HG03066 (cell line): ENCODE data around the gene SSUH2.
"Not testable (repeated sequence)": the region's sequence is repeated elsewhere in the genome, so short reads cannot be mapped to it uniquely, and the experiment has no call there.

ENCODE experiments used
- ATAC-seq: cut with Tn5 transposase; IDR thresholded peaks from one replicate; pipeline ENCODE4 v1.9.1; 2021; ENCODE audit warnings: low read depth; ENCODE audit not compliant: unreplicated experiment

Gene SSUH2

GRCh38 chr3:8593021-8593827, 51.4 kb downstream of the SSUH2 start:
- no peak for ATAC-seq

DNA sequence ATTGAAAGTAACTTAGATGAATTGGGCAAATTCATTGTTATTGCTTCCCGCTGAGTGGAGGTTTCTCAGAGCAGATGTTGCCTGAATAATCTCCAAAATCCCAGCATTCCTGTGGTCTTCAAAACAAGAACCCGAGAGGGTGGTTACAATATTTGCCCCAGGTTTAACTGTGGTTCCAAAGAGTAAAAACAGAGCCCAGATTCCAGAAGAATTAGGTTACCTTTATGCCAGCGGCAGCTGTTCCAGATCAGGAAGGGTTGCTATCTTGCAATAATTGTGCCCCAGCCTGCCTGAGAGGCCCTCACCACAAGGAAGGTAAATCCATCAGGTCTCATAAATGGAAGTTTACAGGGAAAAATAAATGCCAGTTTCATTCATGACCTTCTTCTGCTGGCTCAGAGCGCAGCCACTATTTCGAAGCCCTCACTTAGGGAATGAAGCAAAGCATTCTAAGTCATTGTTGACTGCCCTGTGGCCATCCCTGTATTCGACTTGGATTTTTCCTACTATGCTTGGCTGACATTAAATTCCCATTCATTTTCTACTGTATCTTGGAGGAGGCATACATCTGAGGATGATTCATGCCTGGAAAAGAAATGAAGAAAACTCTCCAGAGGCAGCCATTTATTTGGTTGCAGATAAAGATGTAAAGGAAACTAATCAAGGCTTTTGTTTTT, 54.6 kb downstream of the SSUH2 start:
- no peak for ATAC-seq

DNA sequence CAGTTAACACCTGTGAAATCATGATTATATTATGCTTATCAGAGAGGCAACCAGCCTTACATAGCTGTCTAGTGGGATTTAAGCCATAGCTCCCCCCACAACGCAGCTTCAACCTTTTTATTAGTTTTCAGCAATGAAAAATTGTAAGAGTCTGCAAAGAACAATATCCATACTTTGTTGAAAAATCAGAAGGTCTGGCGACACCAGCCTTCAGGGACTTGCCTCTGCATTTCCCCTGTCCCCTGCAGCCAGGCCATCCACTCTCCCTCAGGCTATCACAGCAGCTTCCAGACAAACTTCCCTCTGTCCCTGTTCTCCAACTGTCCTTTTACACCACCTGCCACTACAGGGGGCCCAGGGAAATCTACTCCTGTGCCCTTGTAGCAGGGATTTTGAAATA, 59.9 kb downstream of the SSUH2 start:
- ATAC-seq, result no peak

- ATAC-seq, result no peak
Measured at GRCh38 chr3:8581806-8582445, 62.7 kb downstream of the SSUH2 start.

DNA sequence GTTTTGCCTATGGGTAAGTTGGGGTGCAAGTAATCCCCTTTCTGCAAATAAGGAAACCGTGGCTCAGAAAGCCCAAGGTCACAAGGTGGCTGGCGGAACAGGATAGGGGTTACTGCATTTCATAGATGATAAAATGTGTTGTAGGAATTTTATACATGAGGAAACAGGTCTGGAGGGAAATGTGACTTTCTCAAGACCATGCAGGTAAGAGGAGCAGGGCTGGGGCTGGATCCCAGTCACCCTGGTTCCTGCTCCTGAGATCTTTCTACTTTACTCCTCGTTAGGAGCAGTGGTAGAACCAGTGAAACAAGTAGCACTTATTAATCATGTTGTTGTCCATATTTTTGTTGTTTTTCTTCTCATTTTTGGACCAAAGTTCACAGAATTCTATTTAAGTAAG, 63.2 kb downstream of the SSUH2 start:
- ATAC-seq, result no peak

- ATAC-seq, result not testable (repeated sequence)
Measured at GRCh38 chr3:8580434-8580833, 64.2 kb downstream of the SSUH2 start.

DNA sequence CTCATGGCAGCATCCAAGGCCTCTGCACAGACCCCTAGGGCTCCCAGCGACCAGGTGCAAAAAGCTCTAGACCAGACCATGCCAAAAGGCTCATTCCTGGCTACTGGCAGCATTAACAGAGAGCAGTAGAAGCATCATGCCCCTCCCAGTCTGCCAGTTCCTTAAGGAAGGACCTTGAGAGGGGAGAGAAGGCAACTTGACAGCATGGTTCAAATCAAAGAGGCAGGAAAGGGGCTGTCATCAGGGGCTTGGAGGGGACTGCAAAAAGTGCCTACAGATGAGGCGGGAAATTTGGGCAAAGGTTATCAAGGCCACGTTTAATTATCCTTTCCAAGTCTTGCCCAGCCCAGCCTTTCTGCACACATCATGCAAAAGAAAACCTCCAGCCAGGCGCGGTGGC, 64.7 kb downstream of the SSUH2 start:
- ATAC-seq, result no peak

DNA sequence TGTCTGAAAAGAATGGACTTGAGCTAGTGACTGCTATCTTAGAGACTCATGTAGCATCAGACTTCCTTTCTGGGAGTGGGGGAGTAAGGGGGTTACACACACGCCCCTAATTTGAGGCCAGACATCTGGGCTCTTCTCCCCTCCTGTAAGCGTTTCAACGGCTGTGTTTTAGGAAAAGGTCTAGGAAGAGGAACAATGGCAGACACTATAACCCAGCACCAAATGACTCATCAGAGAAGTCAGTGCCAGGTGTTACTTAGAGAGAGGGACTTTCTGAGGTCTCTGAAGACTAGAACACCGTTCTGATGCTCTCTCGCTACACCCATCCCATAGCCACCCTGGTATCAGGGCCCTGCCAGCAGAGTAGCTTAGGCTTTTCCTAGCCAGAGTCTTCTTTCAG, 65.5 kb downstream of the SSUH2 start:
- ATAC-seq, result peak; percentile 90

- no peak for ATAC-seq
Measured at GRCh38 chr3:8578282-8578681, 66.3 kb downstream of the SSUH2 start.

DNA sequence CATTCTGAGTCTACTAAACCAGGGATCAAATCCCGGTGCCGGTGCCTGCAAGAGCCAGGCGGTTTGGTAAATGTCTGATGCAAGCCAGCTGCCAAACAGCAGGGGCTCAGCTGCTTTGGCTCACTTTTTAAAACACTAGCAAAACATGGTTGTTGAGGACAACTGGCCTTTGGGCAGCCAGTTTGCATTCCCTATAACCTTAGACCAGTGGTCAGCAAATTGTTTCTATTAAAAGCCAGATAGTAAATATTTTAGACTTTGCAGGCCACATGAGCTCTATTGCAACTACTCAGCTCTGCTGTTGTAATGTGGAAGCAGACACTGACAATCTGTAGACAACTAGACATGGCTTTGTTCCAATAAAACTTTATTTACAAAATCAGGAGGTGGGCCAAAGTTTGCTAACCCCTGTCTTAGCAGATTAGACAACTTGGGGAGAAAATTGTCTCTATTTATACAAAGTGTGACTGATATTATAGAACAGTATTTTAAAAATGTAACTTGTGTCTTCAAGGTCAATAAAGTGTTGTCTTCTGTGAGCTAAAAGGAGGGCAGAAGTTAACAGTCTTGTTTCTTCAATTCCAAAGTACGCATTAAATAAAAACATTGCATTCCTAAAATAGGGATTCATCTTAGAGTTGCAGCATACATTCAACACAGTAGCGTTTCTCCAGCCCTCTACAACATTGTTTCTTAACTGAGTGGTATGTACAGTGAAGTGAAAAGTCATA, 67.6 kb downstream of the SSUH2 start:
- no peak for ATAC-seq

DNA sequence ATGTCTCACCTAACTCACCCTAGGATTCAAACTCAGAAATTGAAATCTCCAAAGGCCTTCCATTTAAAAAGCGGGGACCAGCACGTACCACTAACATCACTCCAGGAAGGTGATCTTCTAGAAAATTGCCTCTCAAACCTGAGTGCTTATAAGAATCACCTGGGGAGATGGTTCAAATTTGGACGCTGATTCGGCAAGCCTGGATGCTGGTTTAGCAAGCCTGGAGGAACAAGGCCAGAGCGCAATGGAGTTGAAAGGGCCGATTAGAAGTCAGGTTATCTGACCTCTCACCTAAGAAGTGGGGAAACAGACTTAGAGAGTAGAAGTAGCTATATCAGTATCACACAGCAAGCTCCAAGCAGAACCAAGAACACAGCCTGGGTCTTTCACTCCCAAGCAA, 68.2 kb downstream of the SSUH2 start:
- ATAC-seq, result no peak

DNA sequence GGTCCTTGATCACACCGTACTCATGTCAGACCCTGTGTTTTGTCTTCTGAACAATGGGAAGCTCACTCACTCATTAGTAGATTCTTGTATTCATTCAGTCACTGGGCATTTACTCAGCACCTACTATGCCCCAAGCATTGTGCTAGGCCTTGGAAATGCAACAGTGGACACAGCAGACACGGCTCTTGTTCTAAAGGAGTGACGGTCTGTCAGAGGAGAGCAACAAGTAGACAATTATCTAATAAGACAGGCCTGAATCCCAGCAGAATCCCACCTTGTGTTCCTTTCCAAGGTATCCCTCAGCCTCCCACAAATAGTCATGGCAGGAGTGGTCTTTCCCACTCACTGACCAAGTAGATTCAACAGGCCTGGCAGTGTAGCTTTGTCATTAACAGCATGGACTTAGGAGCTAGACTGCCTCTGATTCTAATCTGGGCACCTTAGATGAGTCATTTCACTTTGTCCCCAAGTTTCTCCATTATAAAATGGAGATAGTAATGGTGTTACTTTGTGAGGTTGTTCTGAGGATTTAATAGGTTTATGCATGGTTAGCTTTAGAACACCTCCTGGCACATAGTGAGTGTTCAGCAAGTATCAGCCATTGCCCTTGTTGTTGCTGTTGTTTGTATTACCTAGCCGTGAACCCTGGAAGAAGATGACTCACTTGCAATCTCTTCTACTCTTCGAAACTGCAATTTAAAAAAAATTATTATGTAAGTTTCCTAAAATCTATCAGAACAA, 69.1 kb downstream of the SSUH2 start:
- ATAC-seq, result no peak

DNA sequence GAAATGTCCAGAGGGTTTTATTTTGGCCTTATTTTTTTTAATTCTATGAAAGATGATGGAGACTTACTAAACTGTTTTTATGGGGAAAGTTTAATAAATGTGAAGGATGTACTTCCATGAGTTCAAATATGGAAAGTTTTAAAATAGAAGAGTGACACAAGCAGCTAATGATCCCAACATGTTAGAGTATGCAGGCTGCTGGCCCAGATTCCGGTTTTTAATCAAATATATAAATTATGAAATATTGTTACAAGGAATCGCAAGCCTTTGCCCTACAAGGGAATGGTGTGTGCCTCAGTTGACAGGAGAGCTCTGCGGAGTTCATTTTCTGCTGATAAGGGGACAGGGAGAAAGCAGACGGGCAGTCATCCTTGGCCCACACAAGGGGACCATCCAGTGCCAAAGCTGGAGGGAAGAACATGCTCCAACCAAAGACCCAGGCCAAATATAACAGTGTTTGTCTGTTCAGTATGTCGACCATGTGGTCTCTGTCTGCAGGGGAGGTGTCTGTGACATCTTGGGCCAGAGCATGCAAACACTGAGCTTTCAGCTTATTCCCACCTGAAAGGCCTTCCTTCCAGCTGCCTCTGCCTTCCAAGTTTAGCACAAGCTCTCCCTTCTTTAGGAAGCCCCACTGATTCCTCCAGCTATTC, 69.8 kb downstream of the SSUH2 start:
- no peak for ATAC-seq

- ATAC-seq, result no peak
Measured at GRCh38 chr3:8574040-8574669, 70.4 kb downstream of the SSUH2 start.

DNA sequence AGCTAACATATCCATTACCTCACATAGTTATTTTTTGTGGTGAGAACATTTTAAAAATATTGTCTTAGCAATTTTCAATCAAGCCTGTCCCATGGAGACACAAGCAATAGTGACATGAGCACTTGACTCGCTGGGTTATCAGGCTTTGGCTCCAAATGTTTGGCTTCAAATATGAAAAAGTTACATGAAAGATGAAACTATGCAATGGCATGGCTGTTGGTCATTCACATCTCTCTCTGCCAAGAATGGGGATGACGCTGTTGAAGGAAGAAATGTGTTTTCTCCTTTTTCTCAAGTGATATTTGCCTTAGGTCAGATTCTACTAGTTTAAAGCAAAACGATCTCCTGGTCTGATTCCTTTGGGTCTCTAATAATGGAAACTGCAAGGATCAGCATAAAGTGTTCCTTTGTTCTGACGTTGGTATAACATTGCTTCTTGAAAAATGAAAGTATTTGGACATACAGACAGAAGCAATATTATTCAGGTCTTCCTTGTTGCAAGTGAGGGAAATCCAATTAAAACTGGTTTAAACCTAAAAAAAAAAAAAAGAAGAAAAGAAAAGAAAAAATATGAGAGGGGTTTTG, 71.2 kb downstream of the SSUH2 start:
- ATAC-seq, result no peak

GRCh38 chr3:8571256-8571655, 73.3 kb downstream of the SSUH2 start:
- no peak for ATAC-seq
